ENCODE measurements around the gene ZSWIM2.

DNA sequence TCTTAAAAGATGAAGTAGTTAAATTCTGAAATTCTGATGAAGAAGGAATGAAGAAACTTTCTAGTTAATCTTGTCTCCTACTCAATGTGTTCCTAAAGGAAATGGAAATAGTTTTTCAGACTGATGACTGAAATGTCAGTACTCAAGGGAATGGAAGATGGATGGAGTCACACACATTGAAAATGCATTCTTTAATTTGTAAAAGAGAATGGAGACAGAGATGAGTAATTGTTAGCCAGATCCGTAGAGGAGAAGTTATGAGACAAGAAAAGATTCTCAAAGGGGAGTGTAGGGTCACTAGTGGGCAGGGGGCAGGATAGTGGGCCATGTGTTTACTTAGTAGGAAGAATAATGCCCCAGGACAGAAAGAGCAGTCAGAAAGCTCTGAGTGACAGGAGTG, 13.3 kb downstream of the ZSWIM2 start:
- TF ChIP-seq EZH2 (IDR thresholded peaks at IDR 0.05; ENCODE audit: low read depth, unreplicated experiment): no peak
- no peak for TF ChIP-seq EZH2phosphoT487 (IDR thresholded peaks at IDR 0.05; ENCODE audit: unreplicated experiment)
- TF ChIP-seq, protein P1, sequence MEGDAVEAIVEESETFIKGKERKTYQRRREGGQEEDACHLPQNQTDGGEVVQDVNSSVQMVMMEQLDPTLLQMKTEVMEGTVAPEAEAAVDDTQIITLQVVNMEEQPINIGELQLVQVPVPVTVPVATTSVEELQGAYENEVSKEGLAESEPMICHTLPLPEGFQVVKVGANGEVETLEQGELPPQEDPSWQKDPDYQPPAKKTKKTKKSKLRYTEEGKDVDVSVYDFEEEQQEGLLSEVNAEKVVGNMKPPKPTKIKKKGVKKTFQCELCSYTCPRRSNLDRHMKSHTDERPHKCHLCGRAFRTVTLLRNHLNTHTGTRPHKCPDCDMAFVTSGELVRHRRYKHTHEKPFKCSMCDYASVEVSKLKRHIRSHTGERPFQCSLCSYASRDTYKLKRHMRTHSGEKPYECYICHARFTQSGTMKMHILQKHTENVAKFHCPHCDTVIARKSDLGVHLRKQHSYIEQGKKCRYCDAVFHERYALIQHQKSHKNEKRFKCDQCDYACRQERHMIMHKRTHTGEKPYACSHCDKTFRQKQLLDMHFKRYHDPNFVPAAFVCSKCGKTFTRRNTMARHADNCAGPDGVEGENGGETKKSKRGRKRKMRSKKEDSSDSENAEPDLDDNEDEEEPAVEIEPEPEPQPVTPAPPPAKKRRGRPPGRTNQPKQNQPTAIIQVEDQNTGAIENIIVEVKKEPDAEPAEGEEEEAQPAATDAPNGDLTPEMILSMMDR (conservative IDR thresholded peaks at IDR 0.05; ENCODE audit: low read depth in 2 of 2): no peak
- TF ChIP-seq, protein P2, sequence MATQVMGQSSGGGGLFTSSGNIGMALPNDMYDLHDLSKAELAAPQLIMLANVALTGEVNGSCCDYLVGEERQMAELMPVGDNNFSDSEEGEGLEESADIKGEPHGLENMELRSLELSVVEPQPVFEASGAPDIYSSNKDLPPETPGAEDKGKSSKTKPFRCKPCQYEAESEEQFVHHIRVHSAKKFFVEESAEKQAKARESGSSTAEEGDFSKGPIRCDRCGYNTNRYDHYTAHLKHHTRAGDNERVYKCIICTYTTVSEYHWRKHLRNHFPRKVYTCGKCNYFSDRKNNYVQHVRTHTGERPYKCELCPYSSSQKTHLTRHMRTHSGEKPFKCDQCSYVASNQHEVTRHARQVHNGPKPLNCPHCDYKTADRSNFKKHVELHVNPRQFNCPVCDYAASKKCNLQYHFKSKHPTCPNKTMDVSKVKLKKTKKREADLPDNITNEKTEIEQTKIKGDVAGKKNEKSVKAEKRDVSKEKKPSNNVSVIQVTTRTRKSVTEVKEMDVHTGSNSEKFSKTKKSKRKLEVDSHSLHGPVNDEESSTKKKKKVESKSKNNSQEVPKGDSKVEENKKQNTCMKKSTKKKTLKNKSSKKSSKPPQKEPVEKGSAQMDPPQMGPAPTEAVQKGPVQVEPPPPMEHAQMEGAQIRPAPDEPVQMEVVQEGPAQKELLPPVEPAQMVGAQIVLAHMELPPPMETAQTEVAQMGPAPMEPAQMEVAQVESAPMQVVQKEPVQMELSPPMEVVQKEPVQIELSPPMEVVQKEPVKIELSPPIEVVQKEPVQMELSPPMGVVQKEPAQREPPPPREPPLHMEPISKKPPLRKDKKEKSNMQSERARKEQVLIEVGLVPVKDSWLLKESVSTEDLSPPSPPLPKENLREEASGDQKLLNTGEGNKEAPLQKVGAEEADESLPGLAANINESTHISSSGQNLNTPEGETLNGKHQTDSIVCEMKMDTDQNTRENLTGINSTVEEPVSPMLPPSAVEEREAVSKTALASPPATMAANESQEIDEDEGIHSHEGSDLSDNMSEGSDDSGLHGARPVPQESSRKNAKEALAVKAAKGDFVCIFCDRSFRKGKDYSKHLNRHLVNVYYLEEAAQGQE (IDR thresholded peaks at IDR 0.05; ENCODE audit: unreplicated experiment): no peak
- no peak for TF ChIP-seq STAT1 (IDR thresholded peaks at IDR 0.05; ENCODE audit: unreplicated experiment)
- no peak for TF ChIP-seq JUNB (IDR thresholded peaks at IDR 0.05; ENCODE audit: unreplicated experiment)
- no peak for TF ChIP-seq POLR2AphosphoS5 (IDR thresholded peaks at IDR 0.05; ENCODE audit: low read depth)
- TF ChIP-seq CREB1 (CRISPR knock-in tag; IDR thresholded peaks at IDR 0.05; ENCODE audit: low read depth): no peak
- TF ChIP-seq, protein P3, sequence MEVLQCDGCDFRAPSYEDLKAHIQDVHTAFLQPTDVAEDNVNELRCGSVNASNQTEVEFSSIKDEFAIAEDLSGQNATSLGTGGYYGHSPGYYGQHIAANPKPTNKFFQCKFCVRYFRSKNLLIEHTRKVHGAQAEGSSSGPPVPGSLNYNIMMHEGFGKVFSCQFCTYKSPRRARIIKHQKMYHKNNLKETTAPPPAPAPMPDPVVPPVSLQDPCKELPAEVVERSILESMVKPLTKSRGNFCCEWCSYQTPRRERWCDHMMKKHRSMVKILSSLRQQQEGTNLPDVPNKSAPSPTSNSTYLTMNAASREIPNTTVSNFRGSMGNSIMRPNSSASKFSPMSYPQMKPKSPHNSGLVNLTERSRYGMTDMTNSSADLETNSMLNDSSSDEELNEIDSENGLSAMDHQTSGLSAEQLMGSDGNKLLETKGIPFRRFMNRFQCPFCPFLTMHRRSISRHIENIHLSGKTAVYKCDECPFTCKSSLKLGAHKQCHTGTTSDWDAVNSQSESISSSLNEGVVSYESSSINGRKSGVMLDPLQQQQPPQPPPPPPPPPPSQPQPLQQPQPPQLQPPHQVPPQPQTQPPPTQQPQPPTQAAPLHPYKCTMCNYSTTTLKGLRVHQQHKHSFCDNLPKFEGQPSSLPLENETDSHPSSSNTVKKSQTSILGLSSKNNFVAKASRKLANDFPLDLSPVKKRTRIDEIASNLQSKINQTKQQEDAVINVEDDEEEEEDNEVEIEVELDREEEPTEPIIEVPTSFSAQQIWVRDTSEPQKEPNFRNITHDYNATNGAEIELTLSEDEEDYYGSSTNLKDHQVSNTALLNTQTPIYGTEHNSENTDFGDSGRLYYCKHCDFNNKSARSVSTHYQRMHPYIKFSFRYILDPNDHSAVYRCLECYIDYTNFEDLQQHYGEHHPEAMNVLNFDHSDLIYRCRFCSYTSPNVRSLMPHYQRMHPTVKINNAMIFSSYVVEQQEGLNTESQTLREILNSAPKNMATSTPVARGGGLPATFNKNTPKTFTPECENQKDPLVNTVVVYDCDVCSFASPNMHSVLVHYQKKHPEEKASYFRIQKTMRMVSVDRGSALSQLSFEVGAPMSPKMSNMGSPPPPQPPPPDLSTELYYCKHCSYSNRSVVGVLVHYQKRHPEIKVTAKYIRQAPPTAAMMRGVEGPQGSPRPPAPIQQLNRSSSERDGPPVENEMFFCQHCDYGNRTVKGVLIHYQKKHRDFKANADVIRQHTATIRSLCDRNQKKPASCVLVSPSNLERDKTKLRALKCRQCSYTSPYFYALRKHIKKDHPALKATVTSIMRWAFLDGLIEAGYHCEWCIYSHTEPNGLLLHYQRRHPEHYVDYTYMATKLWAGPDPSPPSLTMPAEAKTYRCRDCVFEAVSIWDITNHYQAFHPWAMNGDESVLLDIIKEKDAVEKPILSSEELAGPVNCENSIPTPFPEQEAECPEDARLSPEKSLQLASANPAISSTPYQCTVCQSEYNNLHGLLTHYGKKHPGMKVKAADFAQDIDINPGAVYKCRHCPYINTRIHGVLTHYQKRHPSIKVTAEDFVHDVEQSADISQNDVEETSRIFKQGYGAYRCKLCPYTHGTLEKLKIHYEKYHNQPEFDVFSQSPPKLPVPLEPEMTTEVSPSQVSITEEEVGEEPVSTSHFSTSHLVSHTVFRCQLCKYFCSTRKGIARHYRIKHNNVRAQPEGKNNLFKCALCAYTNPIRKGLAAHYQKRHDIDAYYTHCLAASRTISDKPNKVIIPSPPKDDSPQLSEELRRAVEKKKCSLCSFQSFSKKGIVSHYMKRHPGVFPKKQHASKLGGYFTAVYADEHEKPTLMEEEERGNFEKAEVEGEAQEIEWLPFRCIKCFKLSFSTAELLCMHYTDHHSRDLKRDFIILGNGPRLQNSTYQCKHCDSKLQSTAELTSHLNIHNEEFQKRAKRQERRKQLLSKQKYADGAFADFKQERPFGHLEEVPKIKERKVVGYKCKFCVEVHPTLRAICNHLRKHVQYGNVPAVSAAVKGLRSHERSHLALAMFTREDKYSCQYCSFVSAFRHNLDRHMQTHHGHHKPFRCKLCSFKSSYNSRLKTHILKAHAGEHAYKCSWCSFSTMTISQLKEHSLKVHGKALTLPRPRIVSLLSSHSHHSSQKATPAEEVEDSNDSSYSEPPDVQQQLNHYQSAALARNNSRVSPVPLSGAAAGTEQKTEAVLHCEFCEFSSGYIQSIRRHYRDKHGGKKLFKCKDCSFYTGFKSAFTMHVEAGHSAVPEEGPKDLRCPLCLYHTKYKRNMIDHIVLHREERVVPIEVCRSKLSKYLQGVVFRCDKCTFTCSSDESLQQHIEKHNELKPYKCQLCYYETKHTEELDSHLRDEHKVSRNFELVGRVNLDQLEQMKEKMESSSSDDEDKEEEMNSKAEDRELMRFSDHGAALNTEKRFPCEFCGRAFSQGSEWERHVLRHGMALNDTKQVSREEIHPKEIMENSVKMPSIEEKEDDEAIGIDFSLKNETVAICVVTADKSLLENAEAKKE (CRISPR knock-in tag; IDR thresholded peaks at IDR 0.05): no peak
